Calu3 (cell line): ENCODE data around the gene OTOGL. TPM values are rescaled to one million over a fixed set of nuclear protein-coding genes. Genes with fewer than 3 reads are reported as not detected.

Source experiments
- BruUV-seq: library from RNA; stranded (reverse); fragments of 400-500 nt; replicated peaks from 2 replicates; lab custom pipeline; 2021; lab: Mats Ljungman, UMichigan
- CTCF ChIA-PET: fragments of 300-600 bp; sonication (Branson Sonifier 250); formaldehyde crosslinking; loops from one replicate; lab custom pipeline; 2022; ENCODE audit warnings: antibody characterized with exemption; lab: Charles Lee
- DNase-seq: peaks from one replicate; pipeline ENCODE4 v3.0.0; 2022
- H3K27ac Mint-ChIP-seq: one replicate; pipeline ENCODE4 v1.8.0; 2022; ENCODE audit warnings: mixed read lengths; ENCODE audit not compliant: unreplicated experiment
- H3K27me3 Mint-ChIP-seq: one replicate; pipeline ENCODE4 v1.8.0; 2022; ENCODE audit warnings: mixed read lengths; ENCODE audit not compliant: unreplicated experiment
- H3K36me3 Mint-ChIP-seq: one replicate; pipeline ENCODE4 v1.8.0; 2022; ENCODE audit warnings: mild to moderate bottlenecking, moderate library complexity, mixed read lengths; ENCODE audit not compliant: insufficient read depth, unreplicated experiment
- H3K4me1 Mint-ChIP-seq: one replicate; pipeline ENCODE4 v1.8.0; 2022; ENCODE audit warnings: mild to moderate bottlenecking, low read depth, mixed read lengths; ENCODE audit not compliant: unreplicated experiment
- H3K4me3 Mint-ChIP-seq: one replicate; pipeline ENCODE4 v1.8.0; 2022; ENCODE audit warnings: mild to moderate bottlenecking, low read depth, moderate library complexity, mixed read lengths; ENCODE audit not compliant: unreplicated experiment
- H3K9me3 Mint-ChIP-seq: one replicate; pipeline ENCODE4 v1.8.0; 2022; ENCODE audit warnings: low read depth, mixed read lengths; ENCODE audit not compliant: unreplicated experiment
- intact Hi-C: fragments of 100-400 bp; cut with micrococcal nuclease; formaldehyde crosslinking; loops from one replicate; pipeline ENCODE4 v1.10.0; 2022; ENCODE audit not compliant: unreplicated experiment
- total RNA-seq: library from RNA; stranded (reverse); gene quantifications from 2 replicates; pipeline ENCODE4 v1.2.3, GENCODE V29; 2022
- TF ChIP-seq, protein P1 (sequence below): fragments of 200-600 bp; IDR thresholded peaks from one replicate; pipeline ENCODE4 v1.8.0; 2022; ENCODE audit warnings: antibody characterized with exemption; ENCODE audit not compliant: unreplicated experiment

Gene OTOGL
- total RNA-seq, 1 experiment from 2014 or later, result 0.09 TPM

DNA sequence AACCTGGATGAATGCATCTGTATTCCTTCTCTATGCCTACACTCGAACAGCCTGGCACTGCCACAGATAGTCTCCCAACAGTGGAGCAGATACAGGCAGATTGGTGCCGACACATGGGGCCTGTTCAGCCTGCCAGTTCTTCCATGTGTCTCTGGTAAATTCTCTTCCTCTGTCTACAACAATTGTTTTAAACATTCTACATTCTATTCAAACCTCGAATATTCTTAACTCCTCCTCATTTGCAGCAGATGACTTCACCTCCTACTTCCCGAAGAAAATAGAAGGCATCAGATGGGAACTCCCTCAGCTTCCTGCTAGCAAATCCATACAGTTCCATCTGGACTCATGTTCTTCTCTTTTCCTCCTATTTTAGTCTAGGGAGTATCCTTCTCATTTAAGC is 43.1 kb upstream of the OTOGL start:
- DNase-seq, result no peak
- Mint-ChIP-seq H3K4me3 (no peak overlapping the region), H3K27me3 (no peaks in the 10 kb centered on the region), H3K4me1 (no peaks in the 10 kb centered on the region), H3K27ac (no peak overlapping the region), H3K36me3 (no peaks in the 10 kb centered on the region), H3K9me3 (no peaks in the 10 kb centered on the region)
- no TSS peak for BruUV-seq
- TF ChIP-seq, protein P1, sequence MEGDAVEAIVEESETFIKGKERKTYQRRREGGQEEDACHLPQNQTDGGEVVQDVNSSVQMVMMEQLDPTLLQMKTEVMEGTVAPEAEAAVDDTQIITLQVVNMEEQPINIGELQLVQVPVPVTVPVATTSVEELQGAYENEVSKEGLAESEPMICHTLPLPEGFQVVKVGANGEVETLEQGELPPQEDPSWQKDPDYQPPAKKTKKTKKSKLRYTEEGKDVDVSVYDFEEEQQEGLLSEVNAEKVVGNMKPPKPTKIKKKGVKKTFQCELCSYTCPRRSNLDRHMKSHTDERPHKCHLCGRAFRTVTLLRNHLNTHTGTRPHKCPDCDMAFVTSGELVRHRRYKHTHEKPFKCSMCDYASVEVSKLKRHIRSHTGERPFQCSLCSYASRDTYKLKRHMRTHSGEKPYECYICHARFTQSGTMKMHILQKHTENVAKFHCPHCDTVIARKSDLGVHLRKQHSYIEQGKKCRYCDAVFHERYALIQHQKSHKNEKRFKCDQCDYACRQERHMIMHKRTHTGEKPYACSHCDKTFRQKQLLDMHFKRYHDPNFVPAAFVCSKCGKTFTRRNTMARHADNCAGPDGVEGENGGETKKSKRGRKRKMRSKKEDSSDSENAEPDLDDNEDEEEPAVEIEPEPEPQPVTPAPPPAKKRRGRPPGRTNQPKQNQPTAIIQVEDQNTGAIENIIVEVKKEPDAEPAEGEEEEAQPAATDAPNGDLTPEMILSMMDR, result no peak
- CTCF ChIA-PET, result no interaction called here
- intact Hi-C loops, result no loop called here

DNA sequence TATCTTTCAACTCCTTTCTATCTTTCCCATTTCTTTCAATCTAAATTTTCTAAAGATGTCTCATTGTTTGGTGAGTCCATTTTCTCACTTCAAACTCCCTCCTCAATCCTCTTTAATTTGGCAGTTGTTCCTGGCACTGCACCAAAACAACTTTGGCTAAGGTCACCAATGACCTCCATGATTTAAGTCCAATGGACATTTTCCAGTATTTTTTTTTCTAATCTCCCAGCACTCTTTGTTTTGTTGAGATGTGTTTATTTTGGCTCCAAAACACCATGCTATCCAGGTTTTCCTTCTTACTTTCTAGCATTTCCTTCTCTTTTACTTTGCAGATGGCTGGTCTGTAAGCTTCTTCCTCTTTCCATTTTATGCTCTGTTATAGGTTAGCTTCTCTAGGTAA is 42.5 kb upstream of the OTOGL start:
- intact Hi-C loops, result no loop called here
- no peak overlapping the region for H3K4me3 Mint-ChIP-seq
- DNase-seq, result no peak
- BruUV-seq, result no TSS peak
- TF ChIP-seq, protein P1, result no peak
- H3K36me3 Mint-ChIP-seq, result no peaks in the 10 kb centered on the region
- no peaks in the 10 kb centered on the region for H3K9me3 Mint-ChIP-seq
- no peak overlapping the region for H3K27ac Mint-ChIP-seq
- no peaks in the 10 kb centered on the region for H3K27me3 Mint-ChIP-seq
- H3K4me1 Mint-ChIP-seq, result no peaks in the 10 kb centered on the region
- CTCF ChIA-PET, result no interaction called here

DNA sequence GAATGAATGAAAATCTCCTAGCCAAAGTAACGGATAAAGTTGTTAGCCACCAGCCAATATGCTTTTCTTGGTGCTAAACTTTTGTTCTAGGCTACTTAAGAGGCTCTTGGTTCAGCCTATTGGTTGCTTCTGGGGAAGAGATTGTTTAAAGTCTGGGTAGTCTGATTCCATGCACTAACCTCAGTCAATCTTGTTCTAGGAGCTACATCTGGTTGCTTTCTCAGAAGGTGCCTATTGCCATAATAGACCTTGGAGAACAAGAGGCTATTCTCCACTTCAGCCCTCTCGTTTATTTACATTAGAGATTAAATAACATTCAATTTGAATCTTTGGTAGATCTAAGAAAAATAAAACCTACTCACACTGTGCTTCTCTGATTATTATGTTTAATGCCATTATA is 40.8 kb upstream of the OTOGL start:
- BruUV-seq, result no TSS peak
- Mint-ChIP-seq H3K27me3 (no peaks in the 10 kb centered on the region), H3K4me3 (no peak overlapping the region), H3K9me3 (no peaks in the 10 kb centered on the region), H3K4me1 (no peaks in the 10 kb centered on the region), H3K36me3 (no peaks in the 10 kb centered on the region), H3K27ac (no peak overlapping the region)
- no peak for DNase-seq
- intact Hi-C loops, result no loop called here
- CTCF ChIA-PET, result no interaction called here
- TF ChIP-seq, protein P1, result no peak

- no peak for DNase-seq
- CTCF ChIA-PET, result no interaction called here
- Mint-ChIP-seq H3K27me3 (no peaks in the 10 kb centered on the region), H3K4me1 (no peaks in the 10 kb centered on the region), H3K27ac (no peak overlapping the region), H3K36me3 (no peaks in the 10 kb centered on the region), H3K9me3 (no peaks in the 10 kb centered on the region), H3K4me3 (no peak overlapping the region)
- no TSS peak for BruUV-seq
- intact Hi-C loops, result no loop called here
- TF ChIP-seq, protein P1, result no peak
These were observed 40.2 kb upstream of the OTOGL start for GRCh38 chr12:80059102-80059501.
